Astrocyte (in vitro differentiated cells and primary cell): ENCODE results near the gene TMEM271. TPM values are rescaled to one million over a fixed set of nuclear protein-coding genes. Genes with fewer than 3 reads are reported as not detected.

Experiments
- DNase-seq: peaks from one replicate; pipeline ENCODE4 v3.0.0-alpha.2; 2010; ENCODE audit warnings: low read depth
- FAIRE-seq: peaks from 2 replicates; lab custom pipeline; 2011; peaks lifted over from hg19 to GRCh38; lab: Jason Lieb, UNC
- H2AFZ ChIP-seq: 2 replicates; pipeline ENCODE4 v1.6.0; 2012; ENCODE audit warnings: low read depth, low read length, inconsistent platforms
- H3K27ac ChIP-seq: 2 replicates; pipeline ENCODE4 v1.5.1; 2011; ENCODE audit warnings: low read depth, low read length, inconsistent platforms
- H3K27me3 ChIP-seq: 2 replicates; pipeline ENCODE4 v1.6.0; 2011; ENCODE audit warnings: low read length, inconsistent platforms; ENCODE audit not compliant: insufficient read depth
- H3K36me3 ChIP-seq: 2 replicates; pipeline ENCODE4 v1.5.1; 2011; ENCODE audit warnings: low read length, inconsistent platforms; ENCODE audit not compliant: insufficient read depth
- H3K4me1 ChIP-seq: 2 replicates; pipeline ENCODE4 v1.5.1; 2011; ENCODE audit warnings: low read length, inconsistent platforms; ENCODE audit not compliant: insufficient read depth
- H3K4me2 ChIP-seq: 2 replicates; pipeline ENCODE4 v1.6.0; 2012; ENCODE audit warnings: low read length, inconsistent platforms
- H3K4me3 ChIP-seq: 2 replicates; pipeline ENCODE4 v1.5.1; 2011; ENCODE audit warnings: low read depth, mild to moderate bottlenecking, low read length, inconsistent platforms; ENCODE audit not compliant: insufficient read depth
- H3K79me2 ChIP-seq: 2 replicates; pipeline ENCODE4 v1.6.0; 2012; ENCODE audit warnings: mild to moderate bottlenecking, low read length, inconsistent platforms; ENCODE audit not compliant: insufficient read depth
- H3K9ac ChIP-seq: 2 replicates; pipeline ENCODE4 v1.6.0; 2012; ENCODE audit warnings: mild to moderate bottlenecking, low read length, inconsistent platforms
- H3K9me3 ChIP-seq: 2 replicates; pipeline ENCODE4 v1.5.1; 2012; ENCODE audit warnings: low read depth, mild to moderate bottlenecking, low read length, inconsistent platforms; ENCODE audit not compliant: insufficient read depth
- H4K20me1 ChIP-seq: 2 replicates; pipeline ENCODE4 v1.6.0; 2012; ENCODE audit warnings: low read length, inconsistent platforms; ENCODE audit not compliant: insufficient read depth
- H3K27ac Mint-ChIP-seq: one replicate; pipeline ENCODE4 v1.8.0; 2021; ENCODE audit warnings: mild to moderate bottlenecking, mixed read lengths; ENCODE audit not compliant: unreplicated experiment
- H3K27me3 Mint-ChIP-seq: one replicate; pipeline ENCODE4 v1.8.0; 2021; ENCODE audit warnings: low read depth, mixed read lengths; ENCODE audit not compliant: unreplicated experiment
- H3K36me3 Mint-ChIP-seq: one replicate; pipeline ENCODE4 v1.8.0; 2021; ENCODE audit warnings: low read depth, mixed read lengths; ENCODE audit not compliant: unreplicated experiment
- H3K4me1 Mint-ChIP-seq: one replicate; pipeline ENCODE4 v1.8.0; 2021; ENCODE audit warnings: low read depth, mixed read lengths; ENCODE audit not compliant: unreplicated experiment
- H3K4me3 Mint-ChIP-seq: one replicate; pipeline ENCODE4 v1.8.0; 2021; ENCODE audit warnings: mild to moderate bottlenecking, moderate library complexity, mixed read lengths; ENCODE audit not compliant: unreplicated experiment
- H3K9me3 Mint-ChIP-seq: one replicate; pipeline ENCODE4 v1.8.0; 2021; ENCODE audit warnings: mild to moderate bottlenecking, mixed read lengths; ENCODE audit not compliant: unreplicated experiment
- CTCF ChIP-seq: IDR thresholded peaks from 2 replicates; pipeline ENCODE4 v1.5.1; 2011; ENCODE audit warnings: low read depth, mild to moderate bottlenecking, inconsistent platforms, low read length, moderate library complexity; ENCODE audit not compliant: insufficient read depth
- EZH2 ChIP-seq: IDR thresholded peaks from 2 replicates; pipeline ENCODE4 v1.6.1; 2012; ENCODE audit warnings: mild to moderate bottlenecking, low read length, inconsistent platforms; ENCODE audit not compliant: insufficient read depth
- total RNA-seq: library from RNA; stranded (reverse); gene quantifications from 2 replicates; pipeline ENCODE4 v1.2.1, GENCODE V29; 2021

Gene TMEM271
- total RNA-seq, 1 donor from 2014 or later: 4.4 TPM

GRCh38 chr4:548976-549375 is 27.1 kb downstream of the TMEM271 start:
- no peak overlapping the region for H3K4me2 ChIP-seq
- Mint-ChIP-seq H3K4me1 (no peaks in the 10 kb centered on the region), H3K27me3 (peaks cover 31% of the 10 kb centered on the region), H3K4me3 (no peak overlapping the region), H3K27ac (no peak overlapping the region), H3K36me3 (no peaks in the 10 kb centered on the region), H3K9me3 (peaks cover 12% of the 10 kb centered on the region)
- no peak overlapping the region for H3K27ac ChIP-seq
- H4K20me1 ChIP-seq: no peaks in the 10 kb centered on the region
- no peak overlapping the region for H3K4me3 ChIP-seq
- TF ChIP-seq CTCF (no peak), EZH2 (no peak)
- no peaks in the 10 kb centered on the region for H3K36me3 ChIP-seq
- no peak for DNase-seq
- no peaks in the 10 kb centered on the region for H3K79me2 ChIP-seq
- H3K9me3 ChIP-seq: no peaks in the 10 kb centered on the region
- no peak for FAIRE-seq
- H3K27me3 ChIP-seq: no peaks in the 10 kb centered on the region
- H3K4me1 ChIP-seq: no peaks in the 10 kb centered on the region
- H2AFZ ChIP-seq: no peak overlapping the region
- H3K9ac ChIP-seq: no peak overlapping the region

- Histone ChIP-seq H3K27ac (no peak overlapping the region), H3K4me1 (no peaks in the 10 kb centered on the region), H3K4me3 (no peak overlapping the region), H3K27me3 (no peaks in the 10 kb centered on the region), H3K9me3 (no peaks in the 10 kb centered on the region), H2AFZ (no peak overlapping the region), H3K9ac (no peak overlapping the region), H4K20me1 (no peaks in the 10 kb centered on the region), H3K36me3 (no peaks in the 10 kb centered on the region), H3K4me2 (no peak overlapping the region), H3K79me2 (no peaks in the 10 kb centered on the region)
- no peak overlapping the region for H3K4me3 Mint-ChIP-seq
- TF ChIP-seq CTCF (no peak), EZH2 (no peak)
- FAIRE-seq (no peak), DNase-seq (no peak)
- H3K27me3 Mint-ChIP-seq: peaks cover 20% of the 10 kb centered on the region
- H3K27ac Mint-ChIP-seq: no peak overlapping the region
- no peaks in the 10 kb centered on the region for H3K4me1 Mint-ChIP-seq
- H3K9me3 Mint-ChIP-seq: peaks cover 5% of the 10 kb centered on the region
- no peaks in the 10 kb centered on the region for H3K36me3 Mint-ChIP-seq
These were observed 30.5 kb downstream of the TMEM271 start for GRCh38 chr4:545612-546011.

- DNase-seq (no peak), FAIRE-seq (no peak)
- Histone ChIP-seq H4K20me1 (no peaks in the 10 kb centered on the region), H2AFZ (no peak overlapping the region), H3K9me3 (no peaks in the 10 kb centered on the region), H3K36me3 (no peaks in the 10 kb centered on the region), H3K27ac (no peak overlapping the region), H3K79me2 (no peaks in the 10 kb centered on the region), H3K9ac (no peak overlapping the region), H3K27me3 (no peaks in the 10 kb centered on the region), H3K4me2 (no peak overlapping the region), H3K4me3 (no peak overlapping the region), H3K4me1 (no peaks in the 10 kb centered on the region)
- no peak for TF ChIP-seq EZH2
- TF ChIP-seq CTCF: no peak
- no peaks in the 10 kb centered on the region for H3K4me1 Mint-ChIP-seq
- no peak overlapping the region for H3K4me3 Mint-ChIP-seq
- no peaks in the 10 kb centered on the region for H3K36me3 Mint-ChIP-seq
- H3K9me3 Mint-ChIP-seq: peaks cover 5% of the 10 kb centered on the region
- no peak overlapping the region for H3K27ac Mint-ChIP-seq
- H3K27me3 Mint-ChIP-seq: peaks cover 20% of the 10 kb centered on the region
These were observed 31.5 kb downstream of the TMEM271 start for GRCh38 chr4:544386-545105.
